Smooth muscle cell of the brain vasculature (primary cell): ENCODE measurements around the gene CCDC15.
A peak's percentile ranks its signal among the peaks of the same experiment; 100 is the strongest.

ENCODE experiments used
- DNase-seq: peaks from one replicate; pipeline ENCODE4 v3.0.0-alpha.2; 2012; ENCODE audit warnings: low read depth, low spot score

CCDC15 gene, protein sequence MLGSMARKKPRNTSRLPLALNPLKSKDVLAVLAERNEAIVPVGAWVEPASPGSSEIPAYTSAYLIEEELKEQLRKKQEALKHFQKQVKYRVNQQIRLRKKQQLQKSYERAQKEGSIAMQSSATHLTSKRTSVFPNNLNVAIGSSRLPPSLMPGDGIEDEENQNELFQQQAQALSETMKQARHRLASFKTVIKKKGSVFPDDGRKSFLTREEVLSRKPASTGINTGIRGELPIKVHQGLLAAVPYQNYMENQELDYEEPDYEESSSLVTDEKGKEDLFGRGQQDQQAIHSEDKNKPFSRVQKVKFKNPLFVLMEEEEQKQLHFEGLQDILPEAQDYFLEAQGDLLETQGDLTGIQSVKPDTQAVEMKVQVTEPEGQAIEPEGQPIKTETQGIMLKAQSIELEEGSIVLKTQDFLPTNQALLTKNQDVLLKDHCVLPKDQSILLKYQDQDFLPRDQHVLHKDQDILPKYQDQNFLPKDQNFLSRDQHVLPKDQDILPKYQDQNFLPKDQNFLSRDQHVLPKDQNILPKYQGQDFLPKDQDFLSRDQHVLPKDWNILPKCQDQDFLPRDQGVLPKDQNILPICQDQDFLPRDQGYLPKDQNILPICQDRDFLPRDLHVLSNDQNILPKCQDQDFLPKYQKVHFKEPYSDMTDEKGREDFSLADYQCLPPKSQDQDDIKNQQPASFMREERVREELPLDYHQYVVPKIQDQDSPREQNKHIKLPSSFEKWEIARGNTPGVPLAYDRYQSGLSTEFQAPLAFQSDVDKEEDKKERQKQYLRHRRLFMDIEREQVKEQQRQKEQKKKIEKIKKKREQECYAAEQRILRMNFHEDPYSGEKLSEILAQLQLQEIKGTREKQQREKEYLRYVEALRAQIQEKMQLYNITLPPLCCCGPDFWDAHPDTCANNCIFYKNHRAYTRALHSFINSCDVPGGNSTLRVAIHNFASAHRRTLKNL

DNA sequence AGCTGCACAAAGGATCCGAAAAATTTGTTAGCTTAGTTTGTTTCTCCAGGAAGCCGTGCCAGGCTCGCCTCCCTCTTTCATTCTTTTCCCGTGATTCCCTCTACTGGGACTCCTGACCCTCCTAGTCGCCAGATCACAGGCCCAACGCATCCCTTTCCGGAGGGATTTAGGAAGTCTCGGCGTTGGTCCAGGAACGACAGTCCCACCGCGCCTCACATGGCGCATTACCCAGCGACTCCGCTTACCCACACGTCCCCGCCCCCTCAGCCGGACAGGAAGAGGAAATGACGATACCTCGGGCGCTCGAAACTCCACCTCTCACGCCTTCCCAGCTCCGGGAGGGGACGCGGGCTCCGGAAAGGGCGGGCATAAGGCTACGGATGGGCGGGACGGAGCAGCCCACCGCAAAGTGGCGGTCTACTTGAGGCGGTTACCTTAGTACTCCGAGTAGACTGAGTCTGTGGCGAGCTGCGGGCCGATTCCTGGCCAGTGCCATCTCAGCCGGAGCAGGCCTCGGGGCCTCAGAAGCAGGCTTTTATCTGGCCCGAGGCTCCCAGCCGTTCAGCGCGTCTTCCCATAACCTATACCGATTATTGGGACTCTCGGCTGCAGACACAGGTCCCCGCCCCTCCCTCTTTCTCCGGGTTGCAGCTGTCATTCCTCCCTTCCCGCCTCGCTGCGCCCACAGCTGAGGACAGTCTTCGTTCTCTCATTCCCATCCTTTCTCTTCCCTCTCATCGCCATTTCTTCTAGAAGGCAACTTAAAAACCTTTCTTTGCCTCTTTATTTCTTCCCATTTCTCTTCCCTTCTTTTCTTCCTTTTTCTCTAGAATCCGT is at the start of gene CCDC15:
CCDC15 (plus strand) TSS at position 450 of the 837 bp plus-strand sequence. CDS start 531 bp downstream, outside the sequence.
- DNase-seq, result peak; percentile 95

DNA sequence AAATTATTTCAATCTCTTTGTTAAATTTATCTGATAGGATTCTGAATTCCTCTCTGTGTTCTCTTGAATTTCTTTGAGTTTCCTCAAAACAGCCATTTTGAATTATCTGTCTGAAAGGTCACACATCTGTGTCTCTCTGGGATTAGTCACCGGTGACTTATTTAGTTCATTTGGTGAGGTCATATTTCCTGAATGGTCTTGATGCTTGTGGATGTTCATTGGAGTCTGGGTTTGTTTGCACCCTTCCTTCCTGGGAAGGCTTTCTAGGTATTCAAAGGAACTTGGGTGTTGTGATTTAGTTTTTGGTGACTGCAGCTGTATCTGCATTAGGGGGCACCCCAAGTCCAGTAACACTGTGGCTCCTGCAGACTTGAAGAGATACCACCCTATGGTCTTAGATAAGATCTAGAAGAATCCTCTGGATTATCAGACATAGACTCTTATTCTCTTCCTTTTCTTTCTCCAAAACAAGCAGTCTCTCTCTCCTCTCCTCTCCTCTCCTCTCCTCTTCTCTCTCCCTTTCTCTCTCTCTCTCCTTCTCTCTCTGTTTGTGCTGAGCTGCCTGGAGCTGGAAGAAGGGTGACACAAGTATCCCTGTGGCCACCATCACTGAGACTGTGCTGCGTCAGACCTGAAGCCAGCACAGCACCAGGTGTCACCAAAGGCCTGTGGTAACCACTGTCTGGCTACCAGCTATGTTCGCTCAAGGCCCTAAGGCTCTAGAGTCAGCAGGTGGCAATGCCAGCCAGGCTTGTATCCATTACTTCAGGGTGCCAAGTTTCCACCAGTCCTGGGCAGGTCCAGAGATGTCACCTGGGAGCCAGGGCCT is 38.2 kb upstream of the CCDC15 start:
- no peak for DNase-seq

DNA sequence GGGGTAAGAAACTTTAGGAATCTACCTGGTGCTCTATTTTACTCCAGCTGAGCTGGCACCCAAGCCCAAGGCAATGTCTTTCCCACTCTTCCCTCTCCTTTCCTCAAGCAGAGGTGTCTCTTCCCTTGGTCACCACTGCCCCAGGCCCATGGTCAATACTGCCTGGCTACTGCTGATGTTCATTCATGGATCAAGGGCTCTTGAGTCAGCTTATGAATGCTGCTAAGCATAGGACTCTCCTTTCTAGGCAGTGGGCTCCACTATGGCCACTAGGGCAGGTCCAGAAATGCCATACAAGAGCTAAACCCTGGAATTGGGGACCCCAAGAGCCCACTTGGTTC is 37.7 kb upstream of the CCDC15 start:
- no peak for DNase-seq

DNA sequence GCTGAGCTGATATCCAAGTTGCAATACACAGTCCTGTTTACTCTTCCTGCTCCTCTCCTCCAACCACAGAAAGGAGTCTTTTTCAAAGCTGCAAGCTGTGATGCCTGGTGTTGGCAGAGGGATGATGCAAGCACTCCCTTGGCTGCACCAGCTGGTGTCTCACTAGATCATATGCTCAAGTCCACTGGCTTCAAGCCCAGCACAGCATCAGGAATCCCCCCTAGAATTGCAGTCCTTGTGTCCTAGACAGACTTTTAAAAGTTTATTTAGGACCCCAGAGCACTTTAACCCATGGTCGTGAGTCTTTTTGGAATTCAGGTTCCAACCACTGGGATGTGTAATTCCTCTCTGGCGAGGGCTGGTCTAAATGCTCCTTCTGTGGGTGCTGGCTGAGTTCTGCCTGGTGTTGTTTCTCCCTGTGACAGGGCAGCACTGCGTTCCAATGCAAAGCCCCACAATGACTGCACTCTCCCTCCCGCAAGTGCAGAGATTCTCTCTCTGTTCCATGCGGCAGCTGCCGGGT is 36.8 kb upstream of the CCDC15 start:
- no peak for DNase-seq

DNA sequence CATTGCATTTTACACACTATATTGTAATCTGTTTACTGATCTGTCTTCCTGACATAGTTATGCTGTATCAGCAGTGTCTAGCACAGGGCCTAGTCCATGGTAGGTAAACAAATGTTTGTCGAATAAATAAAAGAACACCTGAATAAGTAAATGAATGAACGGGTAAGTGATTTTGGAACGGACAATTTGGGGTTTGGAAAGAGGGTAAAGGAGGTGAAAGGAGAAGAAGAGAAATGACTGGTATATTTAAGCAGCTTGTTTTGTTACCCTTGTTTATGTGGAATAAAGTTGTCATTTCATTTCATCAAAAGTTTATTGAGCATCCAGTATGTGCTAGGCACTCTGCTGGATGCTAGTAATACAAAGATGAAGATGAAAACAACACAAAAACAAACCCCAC is 35.1 kb upstream of the CCDC15 start, which contains the start of gene HEPN1:
HEPN1 (plus strand) TSS at position 301 of the 400 bp plus-strand sequence.
- DNase-seq, result no peak

DNA sequence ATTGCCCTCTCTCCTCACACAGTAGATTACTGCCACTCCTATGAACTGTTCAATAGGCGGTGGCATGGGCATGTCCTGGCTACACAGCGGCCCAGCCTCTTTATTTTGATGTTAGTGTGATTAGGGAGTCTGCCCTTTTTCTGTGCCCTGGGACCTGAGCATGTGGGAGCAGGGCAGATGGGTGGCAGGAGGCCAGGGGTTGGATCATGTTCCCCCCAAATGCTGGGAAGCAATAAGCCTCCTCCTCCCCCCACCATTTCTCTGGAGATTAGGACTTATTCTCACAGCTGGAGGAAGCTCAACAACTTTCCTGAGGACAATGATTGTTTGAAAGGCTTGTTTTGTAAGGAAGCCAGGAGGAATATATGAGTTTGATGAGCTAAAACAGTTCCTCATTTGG is 34.1 kb upstream of the CCDC15 start:
- DNase-seq, result no peak

DNA sequence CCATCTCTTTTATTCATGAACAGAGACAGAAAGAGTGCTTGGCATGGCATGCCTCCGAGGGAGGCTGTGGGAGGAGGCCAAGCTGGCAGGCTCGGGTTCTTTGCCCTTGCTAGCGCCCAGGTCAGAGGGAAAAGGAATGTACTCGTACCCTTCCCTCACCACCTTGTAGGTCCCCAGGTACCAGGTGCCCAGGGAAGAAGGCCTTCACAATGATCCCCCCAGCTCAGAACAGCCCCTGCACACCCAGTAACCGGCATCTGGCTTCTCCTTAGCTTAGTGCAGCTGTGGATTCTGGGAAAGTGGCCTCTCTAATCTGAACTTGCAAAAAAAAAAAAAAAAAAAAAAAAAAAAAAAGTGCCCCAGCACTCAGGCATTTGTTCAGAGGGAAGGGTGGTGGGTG is 33.6 kb upstream of the CCDC15 start:
- DNase-seq, result no peak

DNA sequence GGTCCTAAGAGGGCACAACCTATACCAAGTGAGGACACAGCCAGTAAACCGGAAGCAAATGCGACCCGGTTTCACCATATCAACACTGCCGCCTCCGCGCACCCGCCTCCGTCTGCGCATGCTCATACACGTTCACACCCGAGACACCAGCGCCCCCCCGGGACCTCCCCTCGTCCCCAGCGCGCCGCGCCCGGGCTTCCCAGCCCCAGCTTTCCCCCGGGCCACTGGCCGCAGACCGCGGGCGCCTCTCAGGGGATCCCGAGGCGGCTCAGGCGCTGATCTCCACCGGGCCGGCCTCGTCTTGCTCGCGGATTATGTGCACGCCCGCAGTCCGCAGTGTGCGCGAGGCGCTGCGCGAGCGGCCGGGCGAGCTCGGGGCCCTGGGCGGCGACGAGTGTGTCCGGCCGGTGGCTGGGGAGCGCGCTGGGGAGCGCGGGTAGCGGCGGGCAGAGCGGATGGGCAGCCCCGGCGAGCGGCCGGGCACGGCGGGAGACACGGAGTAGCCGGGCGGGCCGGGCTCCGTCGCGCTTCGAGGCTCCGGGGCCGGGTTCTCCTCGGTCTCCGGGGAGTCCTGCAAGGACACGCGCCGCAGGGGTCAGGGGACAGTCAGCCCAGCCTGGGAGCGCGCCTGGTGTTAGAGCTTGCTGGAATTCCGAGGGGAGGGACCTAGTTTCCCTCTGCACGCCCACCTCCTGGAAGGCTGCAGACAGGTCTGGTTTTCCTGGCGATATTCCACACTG is 33.0 kb upstream of the CCDC15 start:
- DNase-seq, result no peak

DNA sequence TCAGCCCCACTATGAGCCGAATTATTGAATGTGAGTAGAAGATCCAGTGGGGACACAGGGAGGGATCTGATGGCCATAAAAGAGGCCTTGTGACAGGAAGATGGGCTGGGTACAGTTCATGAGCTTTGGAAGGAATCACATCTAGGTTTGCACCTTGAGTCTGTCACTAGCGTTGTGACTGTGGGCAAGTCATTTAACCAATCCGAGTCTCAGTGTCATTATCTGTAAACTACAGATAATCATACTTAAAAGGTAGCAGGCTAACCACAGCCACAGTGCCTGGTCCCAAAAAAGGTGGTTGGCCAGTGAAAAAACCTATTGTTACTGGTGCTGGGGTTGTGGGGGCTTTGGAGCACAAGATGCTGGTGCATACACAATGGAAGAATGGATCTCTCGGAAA is 31.2 kb upstream of the CCDC15 start:
- DNase-seq, result no peak

DNA sequence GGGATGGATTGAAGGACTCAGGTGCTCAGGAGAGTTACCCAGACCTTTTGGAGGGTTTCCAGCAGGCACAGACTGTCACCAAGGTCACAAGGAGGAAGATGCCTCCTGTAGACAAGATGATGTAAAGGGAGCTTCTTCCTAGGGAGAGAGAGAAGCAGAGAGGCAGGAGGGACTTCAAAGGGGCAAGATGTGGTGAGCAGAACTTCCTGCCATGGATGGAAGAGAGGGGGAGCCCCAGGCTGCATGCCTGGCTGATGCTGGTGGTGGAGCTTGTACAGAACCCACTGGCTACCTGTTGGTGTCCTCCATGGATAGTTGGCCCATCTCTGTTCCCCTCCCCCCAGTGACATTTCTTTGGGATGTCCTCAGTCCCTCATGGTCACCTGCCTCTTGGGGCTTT is 30.7 kb upstream of the CCDC15 start:
- no peak for DNase-seq

DNA sequence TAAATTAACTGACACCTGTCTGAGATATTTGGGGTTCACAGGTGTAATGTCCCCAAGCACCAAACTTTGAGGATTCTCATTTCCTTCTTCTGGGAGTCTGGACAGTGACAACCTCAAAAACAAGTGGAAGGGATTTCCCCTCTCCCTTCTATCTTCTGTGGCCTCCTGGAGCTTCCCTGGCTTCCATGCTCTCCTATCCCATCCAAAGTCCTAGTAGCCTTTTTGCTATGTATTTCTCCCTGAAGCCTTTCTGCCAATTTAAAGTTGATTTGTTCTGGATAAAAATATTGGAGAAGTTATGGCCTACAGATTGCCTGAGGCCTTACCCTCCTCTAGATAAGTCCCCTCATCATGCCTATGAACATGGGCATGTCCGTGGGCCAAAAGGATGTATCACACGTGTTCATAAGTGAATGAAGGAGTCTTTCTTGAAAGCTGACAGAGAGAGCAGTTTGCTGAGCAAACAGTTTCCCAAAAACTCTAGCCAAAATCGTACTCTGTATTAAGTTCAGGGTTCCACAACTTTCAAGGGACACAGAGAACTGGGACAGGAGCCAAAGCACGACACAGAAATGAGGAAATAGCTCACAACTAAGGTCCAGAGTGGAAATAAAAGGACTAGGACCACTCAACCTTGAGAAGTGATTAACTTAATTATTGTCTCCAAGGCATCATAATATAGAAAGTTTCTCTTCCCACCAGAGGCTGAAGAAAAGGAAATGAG is 24.9 kb upstream of the CCDC15 start:
- DNase-seq, result no peak

DNA sequence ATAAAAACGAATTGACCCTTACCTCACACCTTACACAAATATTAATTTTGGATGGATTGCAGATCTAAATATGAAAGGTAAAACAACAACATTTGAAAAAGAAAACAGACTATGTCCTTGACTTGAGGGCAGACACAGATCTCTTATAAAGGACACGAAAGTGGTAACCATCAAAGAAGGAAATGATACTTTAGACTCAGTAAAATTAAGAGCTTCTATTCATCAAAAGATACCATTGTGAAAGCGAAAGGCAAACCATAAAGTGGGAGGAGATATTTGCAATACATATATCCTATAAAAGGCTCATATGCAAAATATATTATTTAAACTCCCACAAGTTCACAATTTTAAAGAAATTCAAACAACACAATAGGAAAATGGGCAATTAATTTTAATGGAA is 23.2 kb upstream of the CCDC15 start:
- no peak for DNase-seq

DNA sequence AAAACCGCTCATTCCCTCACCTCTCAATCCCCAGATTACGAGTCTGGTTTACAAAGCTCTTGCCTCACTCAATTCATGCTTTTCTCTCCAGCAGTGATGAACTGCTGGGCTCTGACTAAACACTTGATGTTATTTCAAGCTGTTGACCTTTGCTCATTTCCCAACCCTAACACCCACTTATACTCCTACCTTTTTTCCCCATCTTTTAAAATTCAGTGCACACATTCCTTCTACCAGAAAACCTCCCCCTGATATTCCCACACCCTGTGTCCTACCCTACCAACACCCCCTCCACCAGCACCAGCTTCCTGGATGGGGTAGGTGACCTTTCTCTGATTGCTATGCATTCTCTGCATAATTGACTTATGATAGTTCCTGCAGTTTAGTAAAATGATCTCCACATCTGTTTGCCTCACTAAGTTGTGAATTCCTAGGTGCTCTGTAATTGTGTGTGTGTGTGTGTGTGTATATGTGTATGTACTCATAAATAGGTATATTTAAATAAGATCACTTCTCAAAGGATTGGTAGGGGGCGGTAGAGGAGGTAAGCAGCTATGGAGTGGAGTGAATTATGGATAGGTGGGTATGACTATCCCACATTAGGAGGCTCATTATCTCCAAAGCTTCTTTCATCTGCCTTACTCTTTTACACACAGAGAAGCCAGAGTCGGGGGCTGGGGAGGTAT is 19.0 kb upstream of the CCDC15 start:
- peak; percentile 44 for DNase-seq

DNA sequence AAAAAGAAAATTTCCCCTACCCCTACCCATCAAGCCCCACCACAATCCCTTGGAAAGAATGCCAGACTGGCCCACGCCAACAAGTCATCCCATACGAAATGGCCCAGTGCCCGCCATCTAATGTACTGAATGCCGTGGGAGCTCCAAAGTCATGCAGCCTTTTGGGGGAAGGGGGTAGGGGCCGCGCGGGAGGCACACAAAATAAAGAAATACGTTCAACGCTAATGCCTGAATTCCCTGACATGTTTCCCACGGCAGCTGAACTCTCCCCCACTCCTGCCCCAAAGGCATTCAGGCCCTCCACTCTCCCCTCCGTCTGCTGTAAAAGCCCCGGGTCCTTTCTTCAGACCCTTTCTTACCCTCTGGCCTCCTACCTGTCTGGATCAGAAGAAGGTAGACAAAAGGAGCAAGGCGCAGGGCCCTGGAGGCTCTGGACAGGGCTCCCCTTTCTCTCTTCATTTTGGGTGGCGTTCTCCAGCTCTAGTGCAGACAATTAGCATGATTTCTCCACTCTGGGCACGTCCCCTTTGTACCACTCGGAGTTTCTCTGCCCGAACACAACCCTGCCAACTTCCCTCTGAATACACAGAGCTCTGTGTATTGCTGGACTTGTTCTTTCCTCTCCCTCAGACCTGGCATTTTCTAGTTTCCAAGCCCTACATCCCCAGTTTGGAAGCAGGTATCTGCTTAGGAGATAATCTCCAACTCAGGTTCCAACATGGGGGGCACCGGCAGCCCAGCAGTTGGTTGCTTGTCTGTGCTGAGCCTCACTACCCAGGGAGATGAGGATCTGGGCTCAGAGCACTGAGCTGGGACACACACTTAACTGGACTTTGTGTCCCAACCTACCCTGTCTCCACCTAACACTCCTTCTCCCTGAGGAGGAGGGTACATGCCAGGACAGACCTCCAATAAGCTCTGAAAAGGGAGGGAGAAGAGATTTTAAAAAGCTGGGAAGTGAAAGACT is 18.2 kb upstream of the CCDC15 start, which contains the start of gene HEPACAM:
HEPACAM (minus strand) TSS at position 500 of the 967 bp plus-strand sequence; CDS start at position 459, 41 bp downstream.
- DNase-seq, result no peak

DNA sequence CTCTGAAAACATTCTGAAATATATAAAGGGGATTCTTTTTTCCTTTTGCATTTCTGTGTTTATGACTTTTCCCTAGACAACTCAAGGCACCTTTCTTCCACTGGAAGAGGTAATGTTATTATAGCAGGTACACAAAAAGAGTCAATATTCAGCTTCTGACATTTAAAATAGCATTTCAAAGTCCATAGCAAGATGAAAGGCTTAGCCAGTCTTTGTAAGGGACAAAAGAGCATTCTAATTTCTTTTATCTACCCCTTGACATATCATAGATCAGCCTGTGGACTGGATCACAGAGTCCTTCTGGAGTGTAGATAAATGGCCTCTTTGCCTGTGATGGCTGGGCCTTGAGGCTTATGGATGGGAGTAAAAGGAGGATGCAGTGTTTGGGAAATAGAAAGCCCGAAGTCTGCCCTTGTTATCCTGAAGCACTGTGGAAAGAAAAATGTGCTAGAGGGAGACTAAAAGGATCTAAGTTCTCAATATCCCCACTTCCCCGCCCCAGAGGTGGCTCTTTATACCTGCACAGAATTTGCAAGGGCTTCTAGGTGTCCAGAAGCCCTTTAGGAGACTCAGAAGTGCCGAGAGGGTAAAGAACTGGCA is 16.6 kb upstream of the CCDC15 start:
- DNase-seq, result no peak

DNA sequence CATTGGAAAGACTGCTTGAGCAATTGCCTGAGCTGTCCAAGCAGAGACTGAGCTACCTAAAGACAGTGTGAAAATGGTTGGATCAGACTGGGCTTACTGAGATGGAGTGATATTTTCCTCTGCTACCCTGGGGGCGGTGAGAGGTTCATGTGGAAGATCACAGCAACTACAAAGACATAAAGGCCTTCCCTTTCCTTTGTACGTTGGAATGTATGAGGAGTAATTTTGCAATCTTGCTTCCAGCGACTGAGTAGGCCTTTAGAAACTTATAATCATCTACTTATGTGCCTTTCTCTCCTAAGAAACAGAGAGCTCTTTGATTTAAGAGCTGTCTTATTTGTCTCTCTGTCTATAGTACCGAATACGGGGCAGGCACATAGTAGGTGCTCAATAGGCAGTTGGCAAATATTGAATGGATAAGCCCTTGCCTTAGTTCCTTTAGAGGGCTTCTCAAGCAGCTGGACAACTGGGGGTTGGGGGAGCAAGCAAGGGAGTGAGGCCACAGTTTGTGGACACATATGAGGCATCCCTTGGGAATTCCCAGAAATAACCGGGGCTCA is 15.7 kb upstream of the CCDC15 start:
- DNase-seq, result no peak

DNA sequence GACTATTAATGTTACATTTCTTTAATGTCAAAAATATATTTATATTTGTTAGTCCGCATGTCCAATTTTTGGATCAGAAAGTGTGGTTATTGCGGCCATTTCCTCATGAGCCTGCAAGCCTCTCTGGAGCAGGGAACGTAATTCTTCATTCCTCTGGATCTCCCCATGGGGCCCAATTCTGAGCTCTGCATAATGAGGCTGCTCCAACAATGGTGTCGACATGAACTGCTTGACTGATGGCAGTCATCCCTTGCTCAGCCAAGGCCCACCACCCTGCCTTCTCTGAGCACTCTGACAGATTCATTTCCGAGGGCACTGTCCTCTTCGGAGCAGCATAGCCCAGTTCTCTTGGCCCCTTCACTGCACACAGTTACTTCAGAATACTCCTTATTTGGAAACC is 15.0 kb upstream of the CCDC15 start:
- no peak for DNase-seq
